HEK293T (cell line): ENCODE measurements around the gene LRRC27.
"Not testable (repeated sequence)": the region's sequence is repeated elsewhere in the genome, so short reads cannot be mapped to it uniquely, and the experiment has no call there.

Source experiments
- CTCF ChIA-PET: fragments of 350-600 bp; formaldehyde crosslinking; extraction: SDS; loops from one replicate; lab custom pipeline; 2021; ENCODE audit warnings: antibody characterized with exemption, inconsistent platforms; lab: Yijun Ruan, JAX
- POLR2A ChIA-PET: fragments of 350-600 bp; formaldehyde crosslinking; extraction: SDS; loops from one replicate; lab custom pipeline; 2020; ENCODE audit warnings: antibody characterized with exemption, inconsistent platforms; lab: Yijun Ruan, JAX
- DNase-seq: peaks from one replicate; pipeline ENCODE4 v3.0.0; 2012; ENCODE audit warnings: mixed read lengths; ENCODE audit errors: extremely low spot score
- ARNT ChIP-seq: fragments of 450-650 bp; IDR thresholded peaks from 2 replicates; pipeline ENCODE4 v1.6.1; 2017; ENCODE audit warnings: mild to moderate bottlenecking
- BHLHE40 ChIP-seq: fragments of 450-650 bp; IDR thresholded peaks from 2 replicates; pipeline ENCODE4 v1.6.1; 2016; ENCODE audit warnings: mild to moderate bottlenecking, moderate library complexity, borderline replicate concordance
- CTBP1 ChIP-seq: fragments of 450-650 bp; IDR thresholded peaks from 2 replicates; pipeline ENCODE4 v1.6.1; 2016; ENCODE audit warnings: borderline replicate concordance
- ELF4 ChIP-seq: fragments of 450-650 bp; IDR thresholded peaks from 2 replicates; pipeline ENCODE4 v1.6.1; 2017; ENCODE audit warnings: antibody characterized with exemption
- FOXA1 ChIP-seq: fragments of 450-650 bp; IDR thresholded peaks from 2 replicates; pipeline ENCODE4 v1.6.1; 2016; ENCODE audit warnings: mild to moderate bottlenecking
- FOXK2 ChIP-seq: fragments of 450-650 bp; IDR thresholded peaks from 2 replicates; pipeline ENCODE4 v1.6.1; 2016; ENCODE audit warnings: mild to moderate bottlenecking
- FOXM1 ChIP-seq: fragments of 450-650 bp; IDR thresholded peaks from 2 replicates; pipeline ENCODE4 v1.6.1; 2017; ENCODE audit warnings: mild to moderate bottlenecking, borderline replicate concordance
- HDGF ChIP-seq: fragments of 450-650 bp; IDR thresholded peaks from 2 replicates; pipeline ENCODE4 v1.6.1; 2017; ENCODE audit warnings: antibody characterized with exemption, borderline replicate concordance
- L3MBTL2 ChIP-seq: fragments of 450-650 bp; conservative IDR thresholded peaks from 2 replicates; pipeline ENCODE4 v1.6.1; 2016; ENCODE audit warnings: mild to moderate bottlenecking
- LEF1 ChIP-seq: fragments of 450-650 bp; IDR thresholded peaks from 2 replicates; pipeline ENCODE4 v1.6.1; 2017; ENCODE audit warnings: mild to moderate bottlenecking, borderline replicate concordance
- NFRKB ChIP-seq: fragments of 450-650 bp; IDR thresholded peaks from 2 replicates; pipeline ENCODE4 v1.6.1; 2016; ENCODE audit warnings: mild to moderate bottlenecking, moderate library complexity
- SP1 ChIP-seq: fragments of 450-650 bp; IDR thresholded peaks from 2 replicates; pipeline ENCODE4 v1.6.1; 2017
- SUZ12 ChIP-seq: fragments of 450-650 bp; IDR thresholded peaks from 2 replicates; pipeline ENCODE4 v1.6.1; 2016; ENCODE audit warnings: mild to moderate bottlenecking
- TARDBP ChIP-seq: fragments of 450-650 bp; IDR thresholded peaks from 2 replicates; pipeline ENCODE4 v1.6.1; 2016
- ZNF384 ChIP-seq: fragments of 450-650 bp; IDR thresholded peaks from 2 replicates; pipeline ENCODE4 v1.6.1; 2016
- TF ChIP-seq, protein P1 (sequence below): fragments of 450-650 bp; IDR thresholded peaks from 2 replicates; pipeline ENCODE4 v1.6.1; 2016

The LRRC27 gene

GRCh38 chr10:132309879-132310591 lies 22.0 kb upstream of the LRRC27 start:
- DNase-seq, result no peak
- CTCF ChIA-PET, result no interaction called here
- POLR2A ChIA-PET, result no interaction called here
- TF ChIP-seq L3MBTL2 (no peak), FOXM1 (no peak), FOXK2 (no peak), CTBP1 (no peak)

DNA sequence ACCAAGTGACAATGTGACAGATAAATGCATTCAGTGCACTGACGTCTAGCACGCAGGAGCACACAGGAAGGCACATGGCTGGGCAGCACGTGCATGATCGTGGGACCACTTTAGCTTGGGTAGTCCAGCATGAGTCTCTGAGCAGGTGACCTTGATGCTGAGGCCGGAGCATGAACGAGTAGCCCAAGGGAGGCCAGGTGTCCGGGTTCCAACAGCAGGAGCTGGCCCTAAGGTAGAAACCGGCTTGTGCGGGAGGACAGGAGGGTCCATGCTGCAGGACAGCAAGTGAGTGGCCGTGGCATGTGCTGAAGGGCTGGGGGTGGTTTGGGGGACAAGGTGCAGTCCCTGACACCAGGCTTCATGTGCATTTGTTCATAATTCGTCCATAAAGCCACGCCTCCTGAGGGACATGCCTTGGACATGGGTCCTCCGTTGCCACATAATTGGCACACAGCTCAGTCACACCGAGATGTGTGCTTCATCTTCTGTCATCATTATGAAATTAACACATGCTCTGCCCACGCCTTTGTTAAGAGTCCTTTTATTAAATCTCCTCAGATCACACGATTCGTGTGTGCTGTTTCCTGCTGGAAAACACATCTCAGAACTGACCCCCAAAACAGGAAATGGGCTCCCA lies 21.2 kb upstream of the LRRC27 start:
- CTCF ChIA-PET, result no interaction called here
- POLR2A ChIA-PET, result no interaction called here

GRCh38 chr10:132311338-132311939 lies 20.6 kb upstream of the LRRC27 start:
- DNase-seq, result no peak
- CTCF ChIA-PET, result no interaction called here
- POLR2A ChIA-PET, result no interaction called here
- TF ChIP-seq ARNT, result no peak
- no peak for TF ChIP-seq LEF1
- TF ChIP-seq ELF4, result no peak
- no peak for TF ChIP-seq NFRKB
- no peak for TF ChIP-seq BHLHE40
- TF ChIP-seq FOXM1, result no peak
- TF ChIP-seq SUZ12, result no peak
- TF ChIP-seq FOXA1, result no peak
- TF ChIP-seq HDGF, result no peak
- TF ChIP-seq TARDBP, result no peak
- TF ChIP-seq, protein P1, sequence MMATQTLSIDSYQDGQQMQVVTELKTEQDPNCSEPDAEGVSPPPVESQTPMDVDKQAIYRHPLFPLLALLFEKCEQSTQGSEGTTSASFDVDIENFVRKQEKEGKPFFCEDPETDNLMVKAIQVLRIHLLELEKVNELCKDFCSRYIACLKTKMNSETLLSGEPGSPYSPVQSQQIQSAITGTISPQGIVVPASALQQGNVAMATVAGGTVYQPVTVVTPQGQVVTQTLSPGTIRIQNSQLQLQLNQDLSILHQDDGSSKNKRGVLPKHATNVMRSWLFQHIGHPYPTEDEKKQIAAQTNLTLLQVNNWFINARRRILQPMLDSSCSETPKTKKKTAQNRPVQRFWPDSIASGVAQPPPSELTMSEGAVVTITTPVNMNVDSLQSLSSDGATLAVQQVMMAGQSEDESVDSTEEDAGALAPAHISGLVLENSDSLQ, result no peak
- TF ChIP-seq SP1, result no peak
- no peak for TF ChIP-seq CTBP1

More for the DNA sequence above, 21.2 kb upstream of the LRRC27 start:
- TF ChIP-seq HDGF (no peak), ZNF384 (no peak), SUZ12 (no peak), BHLHE40 (no peak), FOXM1 (no peak), NFRKB (no peak), CTBP1 (no peak), L3MBTL2 (no peak), LEF1 (no peak)
- TF ChIP-seq, protein P1, result no peak
- no peak for DNase-seq

DNA sequence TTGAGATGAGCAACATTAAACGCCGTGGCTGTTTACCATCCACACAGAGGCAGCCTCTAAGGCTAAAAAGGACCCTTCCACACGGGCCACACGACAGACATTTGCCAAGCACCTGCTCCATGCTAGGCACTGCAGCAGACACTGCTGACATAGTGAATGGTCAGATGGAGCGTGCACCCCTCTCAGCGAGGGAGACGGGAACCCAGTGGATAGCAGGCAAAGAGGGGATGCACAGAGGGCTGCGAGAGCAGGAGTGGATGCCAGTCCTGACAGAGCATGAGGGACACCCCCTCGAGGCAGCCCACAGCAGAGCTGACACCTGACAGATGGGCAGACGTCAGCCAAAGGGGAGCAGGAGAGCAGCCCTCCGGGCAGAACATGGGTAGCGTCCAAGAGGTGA lies 18.7 kb upstream of the LRRC27 start:
- ChIA-PET POLR2A (no interaction called here), CTCF (no interaction called here)
- no peak for DNase-seq
- TF ChIP-seq BHLHE40 (no peak), SP1 (no peak), NFRKB (no peak), L3MBTL2 (no peak), SUZ12 (no peak), ZNF384 (no peak), TARDBP (no peak), ELF4 (no peak), FOXK2 (no peak), LEF1 (no peak), FOXA1 (no peak), ARNT (no peak), CTBP1 (no peak)
- TF ChIP-seq, protein P1, result no peak

DNA sequence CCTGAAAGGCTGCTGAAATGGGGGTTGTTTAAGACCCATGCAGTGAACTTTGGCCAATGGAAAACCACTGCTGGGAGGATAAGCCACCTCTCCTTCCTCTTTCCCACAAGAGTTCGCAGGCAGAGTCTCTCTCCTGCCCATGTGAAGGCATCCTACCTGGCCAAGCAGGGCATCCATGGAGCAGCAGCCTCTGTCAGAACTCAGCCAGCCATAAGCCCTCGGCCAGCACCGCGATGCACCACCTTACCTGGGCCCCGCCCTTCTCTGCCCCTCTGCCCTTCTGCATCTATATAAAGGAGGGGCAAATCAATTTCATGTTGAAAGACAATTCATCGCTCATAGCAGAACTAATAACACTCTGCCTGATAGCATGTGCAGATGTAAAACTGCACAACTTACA lies 18.1 kb upstream of the LRRC27 start:
- TF ChIP-seq FOXK2 (no peak), NFRKB (no peak), SP1 (no peak)
- TF ChIP-seq, protein P1, result no peak
- CTCF ChIA-PET, result no interaction called here
- POLR2A ChIA-PET, result no interaction called here
- DNase-seq, result no peak

DNA sequence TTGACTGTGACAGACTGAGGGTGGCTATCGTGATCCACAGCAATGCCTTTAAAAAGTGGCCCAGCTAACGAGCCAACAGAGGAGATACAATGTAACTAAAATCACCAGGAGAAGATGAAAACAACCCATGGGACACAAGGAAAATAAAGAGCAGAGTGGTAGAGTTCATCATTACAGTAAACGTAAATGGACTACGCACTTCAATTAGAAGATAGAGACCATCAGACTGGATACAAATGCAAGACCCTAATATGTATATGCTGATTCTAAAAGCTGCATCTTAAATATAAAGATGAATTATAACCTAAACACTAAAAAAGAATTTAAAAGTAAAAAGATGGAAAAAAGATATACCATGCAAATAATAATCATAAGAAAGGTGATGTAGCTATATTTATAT lies 17.7 kb upstream of the LRRC27 start:
- no peak for DNase-seq
- ChIA-PET CTCF (no interaction called here), POLR2A (no interaction called here)
- TF ChIP-seq FOXM1, result no peak
- TF ChIP-seq SUZ12, result no peak
- TF ChIP-seq FOXK2, result no peak
- no peak for TF ChIP-seq BHLHE40
- TF ChIP-seq L3MBTL2, result no peak
- TF ChIP-seq CTBP1, result no peak
- no peak for TF ChIP-seq LEF1
- TF ChIP-seq ARNT, result no peak

GRCh38 chr10:132314881-132315280 lies 17.1 kb upstream of the LRRC27 start:
- CTCF ChIA-PET, DNase-seq, POLR2A ChIA-PET: not testable (repeated sequence)
